Activated CD8-positive, alpha-beta memory T cell treated with anti-CD3 and anti-CD28 coated beads, Interleukin-2, amount 50 U/mL, for 24 hours (primary cell): Measurements from ENCODE around the gene PLEKHA7.
"Not testable (repeated sequence)": the region's sequence is repeated elsewhere in the genome, so short reads cannot be mapped to it uniquely, and the experiment has no call there.

Experiments used
- DNase-seq: peaks from one replicate; pipeline ENCODE4 v3.0.0-alpha.2; 2020; ENCODE audit errors: extremely low read depth

PLEKHA7 gene

DNA sequence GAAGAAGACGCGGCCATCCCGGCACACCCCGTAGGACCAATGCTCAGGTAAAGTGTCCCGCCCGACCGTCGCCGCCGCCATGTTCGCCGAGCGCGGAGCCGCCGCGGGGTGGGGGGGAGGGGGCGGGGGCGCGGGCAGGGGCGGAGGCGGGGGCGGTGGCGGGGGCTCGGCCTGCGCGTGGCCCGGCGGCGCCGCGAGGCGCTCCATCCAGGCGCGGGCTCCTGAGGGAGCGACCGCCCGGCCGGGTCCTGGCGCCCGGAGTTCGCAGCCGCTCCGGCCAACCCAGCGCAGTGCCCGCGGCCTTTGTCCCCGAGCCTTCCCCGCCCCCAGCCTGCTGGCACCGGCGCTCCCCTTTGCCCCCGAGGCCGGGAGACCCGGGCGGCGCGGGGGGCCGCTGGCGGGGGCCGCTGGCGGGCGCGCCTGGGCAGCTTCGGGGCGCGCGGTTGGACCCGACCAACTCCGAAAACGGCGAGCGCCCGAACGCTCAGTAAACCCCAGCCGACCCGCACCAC lies at the start of gene PLEKHA7:
Gene PLEKHA7, minus strand, starts transcription at position 94 of the 512 bp plus-strand sequence. Its CDS starts 13 bp downstream, at position 81.
- DNase-seq = no peak

DNA sequence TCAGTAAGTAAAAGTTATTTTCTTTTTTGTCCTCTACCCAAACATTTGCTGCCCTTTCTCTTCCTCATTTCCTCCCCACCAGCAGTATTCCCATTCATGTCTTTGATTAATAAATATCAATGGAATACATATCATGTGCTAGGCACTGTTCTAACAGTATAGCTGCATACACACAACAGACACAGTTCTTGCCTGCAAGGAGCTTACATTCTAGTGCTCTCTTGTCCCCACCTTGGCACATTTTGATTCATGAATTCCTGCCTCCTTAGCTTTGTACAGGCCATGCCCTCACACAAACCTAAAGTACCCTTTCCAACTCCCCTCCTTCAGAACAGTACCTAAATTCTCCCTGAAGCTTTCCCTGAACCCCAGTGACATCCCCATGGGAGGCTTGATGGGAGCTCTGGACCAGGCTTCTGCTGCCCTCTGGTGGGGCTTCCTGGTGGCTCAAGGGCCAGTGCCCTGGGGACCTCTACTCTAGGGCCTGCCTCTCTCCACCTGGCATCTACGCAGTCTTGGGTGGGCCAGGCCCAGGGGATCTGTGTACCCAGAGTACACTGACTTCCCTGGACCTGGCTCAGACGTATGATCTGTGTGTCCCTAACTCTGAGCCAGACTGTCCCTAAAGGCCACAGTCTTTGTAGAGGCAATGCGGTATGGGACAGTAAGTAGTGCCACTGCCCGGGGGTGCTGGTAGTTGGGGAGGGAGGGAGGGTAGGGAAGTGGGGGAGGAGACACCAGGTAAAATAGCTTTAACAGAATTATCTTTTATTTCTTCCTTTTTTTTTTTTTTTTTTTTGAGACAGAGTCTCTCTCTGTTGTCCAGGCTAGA lies 49.2 kb upstream of the PLEKHA7 start:
- DNase-seq = no peak

DNA sequence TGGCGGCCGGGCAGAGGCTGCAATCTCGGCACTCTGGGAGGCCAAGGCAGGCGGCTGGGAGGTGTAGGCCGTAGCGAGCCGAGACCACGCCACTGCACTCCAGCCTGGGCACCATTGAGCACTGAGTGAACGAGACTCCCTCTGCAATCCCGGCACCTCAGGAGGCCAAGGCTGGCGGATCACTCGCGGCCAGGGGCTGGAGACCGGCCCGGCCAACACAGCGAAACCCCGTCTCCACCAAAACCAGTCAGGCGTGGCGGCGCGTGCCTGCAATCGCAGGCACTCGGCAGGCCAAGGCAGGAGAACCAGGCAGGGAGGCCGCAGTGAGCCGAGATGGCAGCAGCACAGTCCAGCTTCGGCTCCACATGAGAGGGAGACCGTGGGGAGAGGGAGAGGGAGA lies 36.9 kb upstream of the PLEKHA7 start:
- not testable (repeated sequence) for DNase-seq

DNA sequence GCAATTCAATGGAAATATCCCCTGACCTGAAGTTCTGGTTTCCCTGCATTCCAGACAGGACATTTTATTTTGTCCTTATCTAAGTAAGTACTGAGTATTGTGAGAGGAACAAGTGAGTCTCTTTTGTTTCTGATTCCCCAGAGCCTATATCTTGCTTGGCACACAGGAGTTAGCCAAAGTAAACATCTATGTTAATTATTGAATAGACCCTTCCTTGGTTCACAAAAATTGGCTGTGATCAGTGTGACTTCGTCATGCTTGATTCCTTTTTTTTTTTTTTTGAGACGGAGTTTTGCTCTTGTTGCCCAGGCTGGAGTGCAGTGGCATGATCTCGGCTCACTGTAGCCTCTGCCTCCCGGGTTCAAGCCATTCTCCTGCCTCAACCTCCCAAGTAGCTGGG lies 34.3 kb upstream of the PLEKHA7 start:
- DNase-seq = not testable (repeated sequence)

- no peak for DNase-seq
Observed at GRCh38 chr11:17046690-17047089, 32.5 kb upstream of the PLEKHA7 start.

GRCh38 chr11:17036666-17037658 lies 22.7 kb upstream of the PLEKHA7 start:
- no peak for DNase-seq

GRCh38 chr11:17034027-17034426 lies 19.8 kb upstream of the PLEKHA7 start:
- not testable (repeated sequence) for DNase-seq

- DNase-seq = no peak
Observed at GRCh38 chr11:17026487-17027082, 12.4 kb upstream of the PLEKHA7 start.

- DNase-seq = no peak
Observed at GRCh38 chr11:17024924-17025323, 10.7 kb upstream of the PLEKHA7 start.

DNA sequence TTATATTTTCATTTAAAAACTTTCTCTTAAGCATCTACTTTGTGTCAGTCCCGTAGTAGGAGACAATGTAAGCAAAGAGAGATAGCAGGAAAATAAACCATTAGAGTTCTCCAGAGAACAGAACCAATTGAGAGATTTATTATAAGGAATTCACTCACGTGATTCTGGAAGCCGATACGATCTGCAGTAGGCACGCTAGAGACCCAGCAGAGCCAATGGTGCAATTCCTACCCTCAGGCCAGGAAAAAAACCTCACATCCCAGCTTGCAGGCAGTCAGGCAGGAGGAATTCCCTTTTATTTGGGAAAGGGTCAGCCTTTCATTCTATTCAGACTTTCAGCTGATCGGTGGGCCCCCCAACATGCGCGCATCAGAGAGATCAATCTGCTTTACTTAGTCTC lies 7.3 kb upstream of the PLEKHA7 start:
- DNase-seq = no peak

- DNase-seq = no peak
Observed at GRCh38 chr11:17020831-17021230, 6.6 kb upstream of the PLEKHA7 start.

- no peak for DNase-seq
Observed at GRCh38 chr11:17019232-17019631, 5.0 kb upstream of the PLEKHA7 start.

DNA sequence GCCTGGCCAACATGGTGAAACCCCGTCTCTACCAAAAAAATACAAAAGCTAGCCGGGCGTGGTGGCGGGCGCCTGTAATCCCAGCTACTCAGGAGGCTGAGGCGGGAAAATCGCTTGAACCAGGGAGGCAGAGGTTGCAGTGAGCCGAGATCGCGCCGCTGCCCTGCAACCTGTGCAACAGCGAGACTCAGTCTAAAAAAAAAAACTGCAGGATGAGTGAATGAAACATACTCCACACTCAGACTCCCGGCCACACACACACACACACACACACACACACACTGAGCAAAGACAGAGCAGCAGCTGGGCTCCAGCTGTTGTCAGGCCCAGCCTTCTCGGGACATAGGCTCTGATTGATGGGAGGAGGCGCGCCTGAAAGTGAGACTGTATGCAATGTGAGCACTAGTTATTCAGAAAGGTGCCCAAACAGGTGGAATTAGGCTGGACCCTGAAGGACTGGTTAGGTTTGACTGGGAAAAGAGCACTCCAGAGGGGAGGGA lies 1.5 kb upstream of the PLEKHA7 start:
- DNase-seq = no peak

DNA sequence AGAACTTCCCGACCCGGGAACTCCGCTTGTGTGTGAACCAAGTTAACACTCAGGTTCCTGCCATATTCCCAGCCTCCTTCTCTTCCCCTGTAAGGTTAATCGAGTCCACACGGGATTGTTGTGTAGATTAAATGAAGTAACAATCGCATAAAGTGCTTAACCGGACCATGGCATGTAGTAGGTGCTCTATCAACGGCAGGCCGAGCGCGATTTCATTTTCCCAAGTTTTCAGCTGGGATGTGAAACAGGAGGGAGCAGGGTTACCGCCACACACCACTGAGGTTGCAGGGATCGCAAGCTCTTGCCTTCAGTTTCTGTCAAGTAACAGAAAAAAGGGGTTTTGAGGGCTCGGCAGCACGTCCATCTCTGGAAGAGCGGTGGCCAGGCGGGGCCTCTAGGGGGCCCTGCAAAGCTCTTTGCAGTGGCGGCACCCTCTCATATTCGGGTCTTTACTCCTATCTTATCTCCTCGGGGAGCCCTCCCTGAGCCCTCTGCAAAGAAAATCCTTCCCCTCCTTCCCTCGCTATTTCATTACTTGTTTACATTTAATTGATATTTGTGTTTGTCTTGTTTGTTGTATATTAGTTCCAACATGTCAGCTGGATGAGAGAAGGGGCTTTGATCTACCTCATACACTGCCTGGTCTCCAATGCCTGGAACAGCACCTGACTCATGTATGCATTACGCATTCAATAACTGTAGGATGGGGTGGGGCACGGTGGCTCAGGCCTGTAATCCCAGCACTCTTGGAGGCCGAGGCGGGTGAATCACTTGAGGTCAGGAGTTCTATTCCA lies 816 bp upstream of the PLEKHA7 start:
- DNase-seq = no peak

GRCh38 chr11:17013548-17014320 lies 480 bp downstream of the PLEKHA7 start:
- no peak for DNase-seq

- no peak for DNase-seq
Observed at GRCh38 chr11:17012712-17013547, 1.3 kb downstream of the PLEKHA7 start.

DNA sequence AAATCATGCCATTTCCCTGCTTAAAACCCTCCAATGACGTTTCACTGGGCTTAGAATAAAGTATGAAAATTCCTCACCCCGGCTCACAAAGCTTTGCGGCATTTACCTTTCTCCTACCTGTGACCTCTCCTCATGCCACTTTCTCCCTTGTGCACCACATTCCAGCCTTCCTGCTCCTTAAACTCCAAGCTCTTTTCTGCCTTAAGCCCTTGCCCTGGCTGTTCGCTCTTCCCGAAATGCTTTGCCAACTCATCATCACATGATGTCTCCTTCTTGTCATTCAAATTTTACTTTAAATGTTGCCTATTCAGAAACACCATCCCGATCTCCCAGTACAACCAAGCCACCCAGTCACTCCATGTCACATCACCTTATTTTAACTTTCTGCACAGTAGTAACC lies 2.0 kb downstream of the PLEKHA7 start:
- DNase-seq = no peak

DNA sequence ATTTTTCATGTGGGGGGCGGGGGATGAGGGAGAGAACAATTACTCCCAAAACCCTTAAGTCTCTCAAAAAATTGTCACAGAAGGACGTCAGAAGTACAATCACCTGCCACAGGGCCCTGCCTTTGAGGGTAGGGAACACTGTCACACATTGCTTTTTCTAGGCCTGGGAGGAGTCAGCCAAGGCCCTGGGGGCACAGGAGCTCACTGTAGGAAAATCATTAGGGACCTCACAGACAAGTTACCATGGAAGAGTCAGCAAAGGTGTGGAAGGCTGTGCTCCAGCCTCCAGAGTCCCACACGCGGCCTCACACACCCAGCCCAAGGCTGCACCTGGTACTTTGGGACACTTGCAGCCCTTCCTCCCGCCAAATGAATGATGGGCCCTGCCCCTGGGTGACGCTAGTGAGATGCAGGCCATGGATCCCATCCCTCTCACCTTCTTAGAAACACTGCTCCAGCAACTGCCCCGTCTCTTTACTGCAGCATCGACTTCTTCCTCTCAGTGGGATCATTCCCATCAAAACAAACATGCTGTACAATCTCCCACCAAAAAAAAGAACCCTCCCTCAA lies 3.3 kb downstream of the PLEKHA7 start:
- no peak for DNase-seq

DNA sequence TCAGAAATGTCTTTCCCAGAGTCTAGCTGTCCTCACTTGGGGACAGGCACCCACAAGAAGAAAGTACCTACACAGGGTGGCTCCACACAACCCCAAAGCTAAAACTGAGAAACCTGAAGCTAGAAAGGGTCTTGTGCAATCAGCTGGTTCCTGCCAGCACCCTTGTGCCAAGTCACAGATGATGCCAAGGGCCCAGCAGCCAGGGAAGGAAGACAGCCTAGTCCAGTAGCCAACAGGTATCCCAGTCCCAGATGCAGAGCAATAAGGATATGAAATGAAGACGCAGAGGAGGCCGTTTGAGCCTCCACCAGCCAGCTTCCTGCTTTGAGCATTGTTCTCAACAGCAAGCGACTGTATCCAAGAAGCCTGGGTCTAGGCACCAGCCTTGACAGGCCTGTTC lies 6.1 kb downstream of the PLEKHA7 start:
- no peak for DNase-seq
